Uterus (tissue), 2 donors: ENCODE measurements around the gene DUSP9.

ENCODE experiments used
- POLR2A ChIP-seq, 2 donors: fragments of 450-650 bp; IDR thresholded peaks; one replicate each; pipeline ENCODE4 v1.6.1; 2016; ENCODE audit warnings: antibody characterized with exemption in 2 of 2, mild to moderate bottlenecking in 1 of 2, moderate library complexity in 1 of 2
- TF ChIP-seq, protein P1 (sequence below), 4 experiments: fragments of 200-600 bp in 2 of 4; fragments of 450-650 bp in 2 of 4; sonication (generic) in 2 of 4; IDR thresholded peaks; one replicate each; pipeline ENCODE4 v1.5.1; 2016 to 2019; ENCODE audit warnings: antibody characterized with exemption in 4 of 4, mild to moderate bottlenecking in 2 of 4, moderate library complexity in 1 of 4

DNA sequence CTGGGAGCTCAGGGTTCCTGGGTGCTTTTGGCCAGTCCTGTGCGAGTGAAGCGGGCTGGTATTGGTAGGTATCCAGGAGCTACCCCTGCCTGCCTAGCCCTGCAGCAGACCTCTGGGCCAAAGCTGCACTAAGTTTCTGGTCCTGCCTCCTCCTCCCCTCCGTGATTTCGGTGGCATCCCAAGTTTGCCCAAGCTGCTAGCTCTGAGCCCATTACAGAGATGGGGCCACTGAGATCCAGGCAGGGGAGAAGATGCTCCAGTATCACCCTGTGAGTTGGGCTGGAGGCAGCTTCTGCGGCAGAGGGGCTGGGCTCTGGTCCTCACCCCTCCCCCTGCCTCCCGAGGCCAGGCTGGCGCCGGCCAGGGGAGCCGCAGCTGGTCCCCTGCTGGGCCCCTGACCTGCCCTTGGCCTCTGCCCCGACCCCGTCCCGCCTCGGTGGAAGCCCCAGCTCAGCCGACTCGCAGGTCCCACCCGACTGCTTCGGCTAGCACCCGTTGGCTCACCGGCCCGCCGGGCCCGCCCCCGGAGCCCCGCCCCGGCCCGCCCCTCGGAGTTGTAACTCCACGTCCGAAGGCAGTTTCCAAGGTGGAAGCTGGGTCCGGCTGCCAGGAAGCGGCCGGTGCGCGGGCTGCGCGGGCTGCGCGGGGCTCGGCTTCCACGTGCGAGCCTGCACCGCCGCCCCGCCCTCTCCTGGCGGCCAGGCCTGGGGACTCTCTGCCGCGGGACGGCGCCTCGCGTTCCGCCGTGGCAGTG lies at the start of gene DUSP9:
- TF ChIP-seq, protein P1, sequence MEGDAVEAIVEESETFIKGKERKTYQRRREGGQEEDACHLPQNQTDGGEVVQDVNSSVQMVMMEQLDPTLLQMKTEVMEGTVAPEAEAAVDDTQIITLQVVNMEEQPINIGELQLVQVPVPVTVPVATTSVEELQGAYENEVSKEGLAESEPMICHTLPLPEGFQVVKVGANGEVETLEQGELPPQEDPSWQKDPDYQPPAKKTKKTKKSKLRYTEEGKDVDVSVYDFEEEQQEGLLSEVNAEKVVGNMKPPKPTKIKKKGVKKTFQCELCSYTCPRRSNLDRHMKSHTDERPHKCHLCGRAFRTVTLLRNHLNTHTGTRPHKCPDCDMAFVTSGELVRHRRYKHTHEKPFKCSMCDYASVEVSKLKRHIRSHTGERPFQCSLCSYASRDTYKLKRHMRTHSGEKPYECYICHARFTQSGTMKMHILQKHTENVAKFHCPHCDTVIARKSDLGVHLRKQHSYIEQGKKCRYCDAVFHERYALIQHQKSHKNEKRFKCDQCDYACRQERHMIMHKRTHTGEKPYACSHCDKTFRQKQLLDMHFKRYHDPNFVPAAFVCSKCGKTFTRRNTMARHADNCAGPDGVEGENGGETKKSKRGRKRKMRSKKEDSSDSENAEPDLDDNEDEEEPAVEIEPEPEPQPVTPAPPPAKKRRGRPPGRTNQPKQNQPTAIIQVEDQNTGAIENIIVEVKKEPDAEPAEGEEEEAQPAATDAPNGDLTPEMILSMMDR (IDR thresholded peaks at IDR 0.05), result no peak
- TF ChIP-seq POLR2A (IDR thresholded peaks at IDR 0.05), result no peak
